Right lobe of liver (tissue), 6 donors: ENCODE results near the gene ASCC3. TPM values are rescaled to one million over a fixed set of nuclear protein-coding genes. Genes with fewer than 3 reads are reported as not detected.
"Not testable (repeated sequence)": the region's sequence is repeated elsewhere in the genome, so short reads cannot be mapped to it uniquely, and the experiment has no call there.

Experiments
- ATAC-seq, 4 donors: fragments of 200-7000 bp; cut with Tn5 transposase; one replicate each; pipeline ENCODE4 v1.9.1; 2020; ENCODE audit warnings: mild to moderate bottlenecking in 4 of 4, moderate library complexity in 4 of 4
- DNase-seq, 3 donors: peaks; one replicate each; pipeline ENCODE4 v3.0.0-alpha.2; 2020
- H3K27ac ChIP-seq, 3 donors: fragments of 200-600 bp; one replicate each; pipeline ENCODE4 v1.8.0; 2022
- H3K27me3 ChIP-seq, 2 donors: fragments of 200-600 bp; one replicate each; pipeline ENCODE4 v1.8.0; 2022
- H3K36me3 ChIP-seq, 4 donors: fragments of 200-600 bp; sonication (generic) in 1 of 4; one replicate each; pipeline versions ENCODE4 v1.5.1 to v1.8.0; 2017 to 2022; ENCODE audit warnings: control low read depth in 1 of 4
- H3K4me1 ChIP-seq, 4 donors: fragments of 200-600 bp; sonication (generic) in 1 of 4; one replicate each; pipeline versions ENCODE4 v1.5.1 to v1.8.0; 2017 to 2022; ENCODE audit warnings: control low read depth in 1 of 4
- H3K4me3 ChIP-seq, 3 donors: fragments of 200-600 bp; one replicate each; pipeline ENCODE4 v1.8.0; 2022
- H3K9me3 ChIP-seq, 4 donors: fragments of 200-600 bp; sonication (generic) in 1 of 4; one replicate each; pipeline versions ENCODE4 v1.5.1 to v1.8.0; 2017 to 2022; ENCODE audit warnings: control low read depth in 1 of 4
- CTCF ChIP-seq, 4 donors: fragments of 200-600 bp in 3 of 4; fragments of 450-650 bp in 1 of 4; IDR thresholded peaks; one replicate each; pipeline versions ENCODE4 v1.5.1 to v1.8.0; 2016 to 2022; ENCODE audit warnings: antibody characterized with exemption in 4 of 4, mild to moderate bottlenecking in 2 of 4
- POLR2A ChIP-seq: fragments of 450-650 bp; IDR thresholded peaks from one replicate; pipeline ENCODE4 v1.6.1; 2017; ENCODE audit warnings: antibody characterized with exemption, mild to moderate bottlenecking
- WGBS: methylation state at CpG from one replicate; pipeline ENCODE4 v1.1.6; 2018; ENCODE audit warnings: low coverage, low lambda C conversion rate; ENCODE audit not compliant: insufficient coverage; ENCODE audit errors: missing lambda C conversion rate; 5-methylcytosine and 5-hydroxymethylcytosine counted together
- intact Hi-C, 2 donors: fragments of 100-400 bp; cut with DNase I; formaldehyde crosslinking; loops; one replicate each; pipeline versions ENCODE4 v1.11.2 to v1.14.1; 2022
- total RNA-seq, 6 experiments: library from RNA; depleted of rRNA in 2 of 6; stranded (reverse); fragments of >200 nt in 2 of 6; fragmentation: NEBNext Ultra II Directional in 3 of 6; extraction: Animal tissue kit (Norgen Biotek cat#: 25700) in 3 of 6; gene quantifications; one replicate each; pipeline versions ENCODE4 v1.1.0 to v1.2.4, GENCODE V29; 2016 to 2023
- donor health status: DM: no; HTN: yes; CAD: no.
- donor health status: DM: no; HTN: no; CAD: no.
- donor health status: DM: no; HTN: no; CAD: no.
- donor health status: DM: no; HTN: yes; CAD: no.
- donor health status: DM: no; HTN: yes; CAD: no.

ASCC3 gene
- total RNA-seq, 6 experiments from 2014 or later = 17.0 to 28.2 (median 24.9) TPM

- no peak for TF ChIP-seq POLR2A
- no peak for TF ChIP-seq CTCF (IDR thresholded peaks at IDR 0.05)
- ATAC-seq (no peak), DNase-seq (no peak)
- intact Hi-C loops = no loop called here
- no peak overlapping the region for H3K27ac ChIP-seq
- no peaks in the 10 kb centered on the region for H3K27me3 ChIP-seq
- no peaks in the 10 kb centered on the region for H3K4me1 ChIP-seq
- H3K4me3 ChIP-seq = no peak overlapping the region
- no peaks in the 10 kb centered on the region for H3K9me3 ChIP-seq
- H3K36me3 ChIP-seq = no peaks in the 10 kb centered on the region
Measured at GRCh38 chr6:100838011-100838410, 43.1 kb downstream of the ASCC3 start.

GRCh38 chr6:100833972-100834574 lies 47.1 kb downstream of the ASCC3 start:
- Histone ChIP-seq H3K36me3 (no peaks in the 10 kb centered on the region), H3K4me3 (no peak overlapping the region), H3K27me3 (no peaks in the 10 kb centered on the region), H3K4me1 (no peaks in the 10 kb centered on the region), H3K27ac (no peak overlapping the region), H3K9me3 (no peaks in the 10 kb centered on the region)
- ATAC-seq (no peak), DNase-seq (no peak)
- WGBS = 98% methylated on average over 5 of the region's 5 CpGs
- intact Hi-C loops = no loop called here
- TF ChIP-seq CTCF (IDR thresholded peaks at IDR 0.05) = no peak
- no peak for TF ChIP-seq POLR2A

GRCh38 chr6:100829077-100829595 lies 52.0 kb downstream of the ASCC3 start:
- ATAC-seq, H3K9me3 ChIP-seq, H3K27me3 ChIP-seq, intact Hi-C loops, H3K27ac ChIP-seq, H3K4me1 ChIP-seq, H3K36me3 ChIP-seq, H3K4me3 ChIP-seq: not testable (repeated sequence)
- WGBS = no CpG with 5 or more reads among the region's 27 CpGs
- DNase-seq = peak in 1 of 3 donors; percentile 25

GRCh38 chr6:100823041-100823440 lies 58.1 kb downstream of the ASCC3 start:
- TF ChIP-seq CTCF (IDR thresholded peaks at IDR 0.05) = no peak
- H3K9me3 ChIP-seq = no peaks in the 10 kb centered on the region
- H3K27me3 ChIP-seq = no peaks in the 10 kb centered on the region
- DNase-seq = no peak
- WGBS = 87% methylated on average over 5 of the region's 5 CpGs
- ATAC-seq = no peak
- H3K4me3 ChIP-seq = no peak overlapping the region
- no peak overlapping the region for H3K27ac ChIP-seq
- intact Hi-C loops = no loop called here
- no peaks in the 10 kb centered on the region for H3K36me3 ChIP-seq
- no peaks in the 10 kb centered on the region for H3K4me1 ChIP-seq

- Histone ChIP-seq H3K27me3 (no peaks in the 10 kb centered on the region), H3K27ac (no peak overlapping the region), H3K4me1 (no peaks in the 10 kb centered on the region), H3K4me3 (no peak overlapping the region), H3K9me3 (no peaks in the 10 kb centered on the region), H3K36me3 (no peaks in the 10 kb centered on the region)
- TF ChIP-seq CTCF (IDR thresholded peaks at IDR 0.05) (no peak), POLR2A (no peak)
- no peak for DNase-seq
- intact Hi-C loops = no loop called here
- no peak for ATAC-seq
- WGBS = 86% methylated on average over 2 of the region's 2 CpGs
Measured at GRCh38 chr6:100818066-100818465, 63.1 kb downstream of the ASCC3 start.
